Skeletal muscle tissue (tissue), 4 donors: ENCODE data around the gene BNC2. TPM values are rescaled to one million over a fixed set of nuclear protein-coding genes. Genes with fewer than 3 reads are reported as not detected.

ENCODE experiments used
- H3K27ac ChIP-seq: one replicate; pipeline ENCODE4 v1.7.0; 2013; ENCODE audit warnings: mild to moderate bottlenecking, low read depth, low read length, inconsistent platforms
- H3K27me3 ChIP-seq, 3 donors: one replicate each; pipeline ENCODE4 v1.7.0; 2013; ENCODE audit warnings: low read length in 3 of 3; ENCODE audit not compliant: control insufficient read depth in 3 of 3, insufficient read depth in 3 of 3
- H3K36me3 ChIP-seq, 3 donors: one replicate each; pipeline ENCODE4 v1.7.0; 2013; ENCODE audit warnings: low read length in 3 of 3; ENCODE audit not compliant: control insufficient read depth in 3 of 3, insufficient read depth in 3 of 3
- H3K4me1 ChIP-seq, 3 donors: one replicate each; pipeline ENCODE4 v1.7.0; 2013; ENCODE audit warnings: low read length in 3 of 3, mild to moderate bottlenecking in 3 of 3; ENCODE audit not compliant: control insufficient read depth in 3 of 3, insufficient read depth in 3 of 3
- H3K4me3 ChIP-seq, 3 donors: one replicate each; pipeline ENCODE4 v1.7.0; 2013; ENCODE audit warnings: low read length in 3 of 3
- H3K9ac ChIP-seq, 3 donors: one replicate each; pipeline ENCODE4 v1.7.0; 2013; ENCODE audit warnings: low read length in 3 of 3, mild to moderate bottlenecking in 3 of 3, moderate library complexity in 2 of 3, low read depth in 1 of 3
- H3K9me3 ChIP-seq, 3 donors: one replicate each; pipeline ENCODE4 v1.7.0; 2013; ENCODE audit warnings: low read length in 3 of 3; ENCODE audit not compliant: control insufficient read depth in 3 of 3
- total RNA-seq: library from RNA; depleted of rRNA; stranded (reverse); fragments of >200 nt; gene quantifications from one replicate; pipeline ENCODE4 v1.2.3, GENCODE V29; 2014
- donor health status: Osteomylitis.

BNC2 gene
- total RNA-seq, 1 donor from 2014 or later: 10.4 TPM

GRCh38 chr9:16653491-16654399 lies 216.7 kb downstream of the BNC2 start:
- Histone ChIP-seq H3K27me3 (no peaks in the 10 kb centered on the region), H3K9me3 (no peaks in the 10 kb centered on the region), H3K27ac (peak overlapping the region; percentile 8), H3K9ac (no peak overlapping the region), H3K4me3 (peak overlapping the region in 1 of 3 donors; percentile 40), H3K4me1 (peaks cover 0 to 3% (median 0%) of the 10 kb centered on the region in 3 donors), H3K36me3 (no peaks in the 10 kb centered on the region)

GRCh38 chr9:16652582-16652981 lies 217.9 kb downstream of the BNC2 start:
- Histone ChIP-seq H3K27ac (no peak overlapping the region), H3K9me3 (no peaks in the 10 kb centered on the region), H3K9ac (no peak overlapping the region), H3K4me3 (no peak overlapping the region), H3K36me3 (no peaks in the 10 kb centered on the region), H3K27me3 (no peaks in the 10 kb centered on the region), H3K4me1 (peaks cover 0 to 3% (median 0%) of the 10 kb centered on the region in 3 donors)

GRCh38 chr9:16651446-16651964 lies 219.0 kb downstream of the BNC2 start:
- Histone ChIP-seq H3K9ac (no peak overlapping the region), H3K27ac (no peak overlapping the region), H3K9me3 (no peaks in the 10 kb centered on the region), H3K36me3 (no peaks in the 10 kb centered on the region), H3K27me3 (no peaks in the 10 kb centered on the region), H3K4me3 (no peak overlapping the region), H3K4me1 (no peaks in the 10 kb centered on the region)

- Histone ChIP-seq H3K27ac (no peak overlapping the region), H3K4me1 (no peaks in the 10 kb centered on the region), H3K36me3 (no peaks in the 10 kb centered on the region)
These were observed 224.5 kb downstream of the BNC2 start for GRCh38 chr9:16645970-16646369.

GRCh38 chr9:16642421-16643109 lies 227.9 kb downstream of the BNC2 start:
- no peaks in the 10 kb centered on the region for H3K36me3 ChIP-seq
- no peak overlapping the region for H3K4me3 ChIP-seq
- H3K27ac ChIP-seq: no peak overlapping the region
- H3K9ac ChIP-seq: no peak overlapping the region
- no peaks in the 10 kb centered on the region for H3K4me1 ChIP-seq
- no peaks in the 10 kb centered on the region for H3K9me3 ChIP-seq
- no peaks in the 10 kb centered on the region for H3K27me3 ChIP-seq

More at GRCh38 chr9:16645970-16646369, 224.5 kb downstream of the BNC2 start:
- H3K9me3 ChIP-seq: no peaks in the 10 kb centered on the region
- H3K27me3 ChIP-seq: no peaks in the 10 kb centered on the region
- H3K4me3 ChIP-seq: no peak overlapping the region
- no peak overlapping the region for H3K9ac ChIP-seq

- no peaks in the 10 kb centered on the region for H3K9me3 ChIP-seq
- H3K4me1 ChIP-seq: no peaks in the 10 kb centered on the region
- no peak overlapping the region for H3K4me3 ChIP-seq
- no peaks in the 10 kb centered on the region for H3K36me3 ChIP-seq
- H3K27me3 ChIP-seq: no peaks in the 10 kb centered on the region
- H3K9ac ChIP-seq: no peak overlapping the region
- no peak overlapping the region for H3K27ac ChIP-seq
These were observed 229.8 kb downstream of the BNC2 start for GRCh38 chr9:16640649-16641048.

- H3K4me1 ChIP-seq: no peaks in the 10 kb centered on the region
- no peaks in the 10 kb centered on the region for H3K36me3 ChIP-seq
- H3K27ac ChIP-seq: no peak overlapping the region
- H3K9me3 ChIP-seq: no peaks in the 10 kb centered on the region
- H3K9ac ChIP-seq: no peak overlapping the region
- no peak overlapping the region for H3K4me3 ChIP-seq
- no peaks in the 10 kb centered on the region for H3K27me3 ChIP-seq
These were observed 230.8 kb downstream of the BNC2 start for GRCh38 chr9:16639644-16640043.

- Histone ChIP-seq H3K9me3 (no peaks in the 10 kb centered on the region), H3K4me1 (no peaks in the 10 kb centered on the region), H3K36me3 (no peaks in the 10 kb centered on the region), H3K9ac (no peak overlapping the region), H3K27ac (no peak overlapping the region), H3K4me3 (no peak overlapping the region), H3K27me3 (no peaks in the 10 kb centered on the region)
These were observed 232.6 kb downstream of the BNC2 start for GRCh38 chr9:16637911-16638310.

GRCh38 chr9:16637218-16637617 lies 233.3 kb downstream of the BNC2 start:
- Histone ChIP-seq H3K4me3 (no peak overlapping the region), H3K9me3 (no peaks in the 10 kb centered on the region), H3K4me1 (no peaks in the 10 kb centered on the region), H3K27me3 (no peaks in the 10 kb centered on the region), H3K36me3 (no peaks in the 10 kb centered on the region), H3K27ac (no peak overlapping the region), H3K9ac (no peak overlapping the region)

GRCh38 chr9:16633794-16634193 lies 236.7 kb downstream of the BNC2 start:
- Histone ChIP-seq H3K9me3 (no peaks in the 10 kb centered on the region), H3K4me3 (no peak overlapping the region), H3K27ac (no peak overlapping the region), H3K9ac (no peak overlapping the region), H3K4me1 (peaks cover 0 to 3% (median 0%) of the 10 kb centered on the region in 3 donors), H3K36me3 (no peaks in the 10 kb centered on the region), H3K27me3 (no peaks in the 10 kb centered on the region)
